H1 (cell line): ENCODE measurements around the gene S1PR3. TPM values are rescaled to one million over a fixed set of nuclear protein-coding genes. Genes with fewer than 3 reads are reported as not detected.
A peak's percentile ranks its signal among the peaks of the same experiment; 100 is the strongest.

Experiments used
- CHD2 ChIP-seq: IDR thresholded peaks from 2 replicates; pipeline ENCODE4 v1.6.1; 2012; ENCODE audit warnings: low read length, improper control_type of control experiment
- EP300 ChIP-seq, 2 experiments: IDR thresholded peaks; 1 replicate in 1 of 2; 2 replicates in 1 of 2; pipeline ENCODE4 v1.6.1; 2011 to 2012; ENCODE audit warnings: low read depth in 2 of 2, low read length in 2 of 2, mild to moderate bottlenecking in 2 of 2, borderline replicate concordance in 1 of 2, inconsistent platforms in 1 of 2, moderate library complexity in 1 of 2
- polyA plus RNA-seq, 7 experiments: library from polyadenylated mRNA; depleted of rRNA in 3 of 7; stranded (reverse) in 5 of 7; unstranded in 2 of 7; fragments of >200 nt in 5 of 7; fragments of 200-250 nt in 2 of 7; gene quantifications; 1 replicate in 5 of 7; 2 replicates in 1 of 7; 4 replicates in 1 of 7; pipeline versions ENCODE4 v1.2.1 to v1.2.3, GENCODE V29; 2011 to 2013; ENCODE audit warnings: missing spikeins in 2 of 7, mixed read lengths in 2 of 7
- total RNA-seq: library from RNA; stranded (reverse); fragmentation: NEBNext Ultra II Directional; extraction: Animal tissue kit (Norgen Biotek cat#: 25700); gene quantifications from 2 replicates; pipeline ENCODE4 v1.2.1, GENCODE V29; 2021
- TF ChIP-seq, protein P1 (sequence below), 3 experiments: IDR thresholded peaks; 1 replicate in 2 of 3; 2 replicates in 1 of 3; pipeline versions ENCODE4 v1.5.1 to v1.6.1; 2011; ENCODE audit warnings: low read length in 3 of 3, mild to moderate bottlenecking in 3 of 3, inconsistent platforms in 2 of 3, low read depth in 1 of 3, moderate library complexity in 1 of 3; ENCODE audit not compliant: insufficient read depth in 1 of 3; ENCODE audit errors: control extremely low read depth in 1 of 3

Gene S1PR3
- total and polyA plus RNA-seq, 2 of the 8 experiments (the other 6 are each of a cell fraction or from before 2014, with no cell fraction given), result 3.7 to 6.4 TPM

DNA sequence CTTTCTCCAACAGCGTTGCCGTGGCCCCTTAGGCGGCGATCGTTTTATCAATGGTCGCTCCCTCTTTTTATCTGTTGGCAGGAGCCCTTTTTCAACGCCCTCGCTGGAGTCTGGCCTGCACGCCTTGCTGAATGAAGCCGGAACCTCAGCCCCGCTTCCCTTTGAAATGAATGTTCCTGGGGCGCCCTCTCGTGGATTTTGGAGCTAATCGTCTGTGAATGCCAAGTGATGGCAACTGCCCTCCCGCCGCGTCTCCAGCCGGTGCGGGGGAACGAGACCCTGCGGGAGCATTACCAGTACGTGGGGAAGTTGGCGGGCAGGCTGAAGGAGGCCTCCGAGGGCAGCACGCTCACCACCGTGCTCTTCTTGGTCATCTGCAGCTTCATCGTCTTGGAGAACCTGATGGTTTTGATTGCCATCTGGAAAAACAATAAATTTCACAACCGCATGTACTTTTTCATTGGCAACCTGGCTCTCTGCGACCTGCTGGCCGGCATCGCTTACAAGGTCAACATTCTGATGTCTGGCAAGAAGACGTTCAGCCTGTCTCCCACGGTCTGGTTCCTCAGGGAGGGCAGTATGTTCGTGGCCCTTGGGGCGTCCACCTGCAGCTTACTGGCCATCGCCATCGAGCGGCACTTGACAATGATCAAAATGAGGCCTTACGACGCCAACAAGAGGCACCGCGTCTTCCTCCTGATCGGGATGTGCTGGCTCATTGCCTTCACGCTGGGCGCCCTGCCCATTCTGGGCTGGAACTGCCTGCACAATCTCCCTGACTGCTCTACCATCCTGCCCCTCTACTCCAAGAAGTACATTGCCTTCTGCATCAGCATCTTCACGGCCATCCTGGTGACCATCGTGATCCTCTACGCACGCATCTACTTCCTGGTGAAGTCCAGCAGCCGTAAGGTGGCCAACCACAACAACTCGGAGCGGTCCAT lies 10.0 kb downstream of the S1PR3 start (continued):
- TF ChIP-seq, protein P1, sequence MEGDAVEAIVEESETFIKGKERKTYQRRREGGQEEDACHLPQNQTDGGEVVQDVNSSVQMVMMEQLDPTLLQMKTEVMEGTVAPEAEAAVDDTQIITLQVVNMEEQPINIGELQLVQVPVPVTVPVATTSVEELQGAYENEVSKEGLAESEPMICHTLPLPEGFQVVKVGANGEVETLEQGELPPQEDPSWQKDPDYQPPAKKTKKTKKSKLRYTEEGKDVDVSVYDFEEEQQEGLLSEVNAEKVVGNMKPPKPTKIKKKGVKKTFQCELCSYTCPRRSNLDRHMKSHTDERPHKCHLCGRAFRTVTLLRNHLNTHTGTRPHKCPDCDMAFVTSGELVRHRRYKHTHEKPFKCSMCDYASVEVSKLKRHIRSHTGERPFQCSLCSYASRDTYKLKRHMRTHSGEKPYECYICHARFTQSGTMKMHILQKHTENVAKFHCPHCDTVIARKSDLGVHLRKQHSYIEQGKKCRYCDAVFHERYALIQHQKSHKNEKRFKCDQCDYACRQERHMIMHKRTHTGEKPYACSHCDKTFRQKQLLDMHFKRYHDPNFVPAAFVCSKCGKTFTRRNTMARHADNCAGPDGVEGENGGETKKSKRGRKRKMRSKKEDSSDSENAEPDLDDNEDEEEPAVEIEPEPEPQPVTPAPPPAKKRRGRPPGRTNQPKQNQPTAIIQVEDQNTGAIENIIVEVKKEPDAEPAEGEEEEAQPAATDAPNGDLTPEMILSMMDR (IDR thresholded peaks at IDR 0.05; ENCODE audit: control extremely low read depth in 1 of 3, insufficient read depth in 1 of 3, low read depth in 1 of 3, low read length in 3 of 3), result peak; percentile 64 to 82 (median 78)
- TF ChIP-seq CHD2, result no peak
- TF ChIP-seq EP300 (IDR thresholded peaks at IDR 0.05; ENCODE audit: borderline replicate concordance in 1 of 2, low read depth in 2 of 2, low read length in 2 of 2), result peak in 1 of 2 experiments; percentile 40; a peak in 1 of 3 replicates
